ENCODE data around the gene RPL35. TPM values are rescaled to one million over a fixed set of nuclear protein-coding genes. Genes with fewer than 3 reads are reported as not detected.

RPL35 gene
- total RNA-seq, 2 donors from 2014 or later, result 1,754 to 1,822 TPM

GRCh38 chr9:124885551-124885950 lies 23.8 kb upstream of the RPL35 start:
- Mint-ChIP-seq H3K27me3 (ENCODE audit: low read depth) (no peaks in the 10 kb centered on the region), H3K4me3 (no peak overlapping the region), H3K36me3 (ENCODE audit: insufficient read depth in 2 of 2) (peaks cover 3 to 24% of the 10 kb centered on the region in 2 donors), H3K27ac (no peak overlapping the region), H3K9me3 (no peaks in the 10 kb centered on the region), H3K4me1 (ENCODE audit: low read depth) (no peaks in the 10 kb centered on the region)
- ATAC-seq (replicated peaks in 1 of 2) (no peak), DNase-seq (no peak)

DNA sequence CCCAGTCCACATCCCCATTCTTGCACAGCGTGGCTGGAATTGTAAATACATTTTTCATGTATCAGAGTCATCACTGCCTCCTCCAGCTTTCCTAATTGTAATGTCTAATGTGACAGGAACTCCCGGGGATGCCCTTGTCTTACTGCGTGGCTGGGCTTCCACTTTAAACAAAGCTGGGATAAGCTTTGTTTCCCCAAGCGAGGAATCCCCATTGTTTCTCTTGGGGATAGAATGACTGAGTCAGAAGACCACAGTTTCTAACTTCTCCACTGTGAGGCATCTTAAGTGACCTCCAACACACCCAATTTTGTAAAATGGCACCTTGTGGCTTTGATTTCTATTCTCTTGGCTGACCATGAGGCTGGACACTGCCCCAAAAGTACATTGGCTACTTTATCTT lies 22.6 kb upstream of the RPL35 start:
- H3K27ac Mint-ChIP-seq, result peak overlapping the region; percentile 32
- ATAC-seq (replicated peaks in 1 of 2), result no peak
- peaks cover 3 to 19% of the 10 kb centered on the region in 2 donors for H3K36me3 Mint-ChIP-seq (ENCODE audit: insufficient read depth in 2 of 2)

DNA sequence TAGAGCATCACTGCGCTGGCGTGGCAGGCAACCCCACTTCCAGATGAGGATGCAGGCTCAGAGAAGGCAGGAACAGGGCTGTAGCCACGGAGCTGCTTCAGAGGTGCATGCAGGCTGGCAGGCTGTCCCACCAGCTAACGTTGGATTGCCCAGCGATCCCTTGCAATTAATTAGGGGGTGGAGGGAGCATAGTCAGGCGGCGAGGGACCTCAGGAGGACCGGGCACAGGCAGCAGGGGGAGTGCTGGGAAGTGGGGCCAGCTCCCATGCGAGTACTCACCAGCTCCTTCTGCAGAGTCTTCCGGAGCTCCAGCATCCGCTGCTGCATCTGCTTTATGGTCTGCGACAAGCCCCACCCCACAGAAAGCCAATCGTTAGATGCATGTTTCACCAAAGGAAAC lies 20.5 kb upstream of the RPL35 start:
- Mint-ChIP-seq H3K4me1 (ENCODE audit: low read depth) (peaks cover 9% of the 10 kb centered on the region), H3K36me3 (ENCODE audit: insufficient read depth in 2 of 2) (peaks cover 3 to 18% of the 10 kb centered on the region in 2 donors), H3K4me3 (no peak overlapping the region), H3K9me3 (no peaks in the 10 kb centered on the region), H3K27me3 (ENCODE audit: low read depth) (no peaks in the 10 kb centered on the region), H3K27ac (no peak overlapping the region)
- ATAC-seq (replicated peaks in 1 of 2) (peak; percentile 15 to 20), DNase-seq (no peak)

More for the DNA sequence above, 22.6 kb upstream of the RPL35 start:
- no peaks in the 10 kb centered on the region for H3K4me1 Mint-ChIP-seq (ENCODE audit: low read depth)
- DNase-seq, result no peak
- no peaks in the 10 kb centered on the region for H3K27me3 Mint-ChIP-seq (ENCODE audit: low read depth)
- no peaks in the 10 kb centered on the region for H3K9me3 Mint-ChIP-seq
- no peak overlapping the region for H3K4me3 Mint-ChIP-seq

DNA sequence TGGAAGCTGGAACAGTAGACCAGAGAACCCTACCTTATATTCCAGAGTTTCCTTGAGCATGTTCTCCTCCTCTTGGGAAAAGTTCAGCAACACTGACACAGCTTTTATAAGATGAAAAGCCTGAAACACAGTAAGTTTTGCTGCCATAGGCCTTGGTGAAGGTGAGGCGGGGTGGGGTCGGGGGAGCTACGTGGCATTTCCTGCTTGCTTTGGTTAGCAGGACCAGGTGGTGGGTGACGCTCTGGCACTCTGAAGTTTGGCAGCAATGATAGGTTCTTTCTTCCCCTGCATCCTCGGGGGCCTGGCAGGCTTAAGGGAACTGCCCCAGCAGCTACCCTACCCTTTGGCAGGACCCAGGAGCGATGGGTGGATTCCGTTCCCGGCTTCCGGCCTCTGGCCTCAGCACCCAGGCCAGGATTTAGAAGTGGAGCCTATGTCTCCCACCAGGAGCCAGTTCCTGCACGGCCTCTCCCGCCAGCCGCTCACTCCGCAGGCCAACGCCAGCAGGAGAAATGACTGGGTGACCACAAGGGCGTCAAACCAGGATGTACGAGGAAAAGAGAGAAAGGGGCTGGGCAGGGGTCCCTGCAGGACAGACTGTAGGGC lies 19.5 kb upstream of the RPL35 start:
- peak overlapping the region; percentile 40 for H3K27ac Mint-ChIP-seq
- DNase-seq (no peak), ATAC-seq (replicated peaks in 1 of 2) (no peak)
- no peak overlapping the region for H3K4me3 Mint-ChIP-seq
- H3K36me3 Mint-ChIP-seq (ENCODE audit: insufficient read depth in 2 of 2), result peaks cover under 1 to 14% of the 10 kb centered on the region in 2 donors
- peaks cover 14% of the 10 kb centered on the region for H3K4me1 Mint-ChIP-seq (ENCODE audit: low read depth)
- H3K27me3 Mint-ChIP-seq (ENCODE audit: low read depth), result no peaks in the 10 kb centered on the region
- no peaks in the 10 kb centered on the region for H3K9me3 Mint-ChIP-seq

GRCh38 chr9:124880501-124880900 lies 18.7 kb upstream of the RPL35 start:
- ATAC-seq (replicated peaks in 1 of 2), result peak in 1 of 2 donors; percentile 27
- Mint-ChIP-seq H3K9me3 (no peaks in the 10 kb centered on the region), H3K36me3 (ENCODE audit: insufficient read depth in 2 of 2) (peaks cover 0 to 13% of the 10 kb centered on the region in 2 donors), H3K27me3 (ENCODE audit: low read depth) (no peaks in the 10 kb centered on the region), H3K27ac (no peak overlapping the region), H3K4me1 (ENCODE audit: low read depth) (peaks cover 14% of the 10 kb centered on the region), H3K4me3 (no peak overlapping the region)
- DNase-seq, result no peak

DNA sequence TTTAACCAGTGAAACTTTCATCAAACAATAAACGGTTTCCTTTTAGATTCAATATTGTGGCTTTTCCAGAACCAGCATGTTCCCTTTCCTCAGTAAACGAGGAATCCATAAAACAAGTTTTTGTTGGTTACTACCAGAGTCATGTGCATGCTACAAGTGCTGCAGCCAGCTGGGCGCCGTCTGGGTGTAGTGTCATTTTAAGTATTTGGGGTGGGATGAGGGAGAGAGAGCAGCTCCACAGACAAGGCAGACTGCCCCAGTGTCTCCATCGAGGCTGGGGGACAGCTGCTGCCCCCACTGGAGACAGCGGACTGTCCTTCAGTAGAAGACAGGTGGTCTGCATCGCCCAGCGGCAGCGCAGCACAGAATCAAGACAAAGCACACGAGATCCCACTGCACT lies 17.5 kb upstream of the RPL35 start:
- DNase-seq (no peak), ATAC-seq (replicated peaks in 1 of 2) (no peak)
- no peaks in the 10 kb centered on the region for H3K27me3 Mint-ChIP-seq (ENCODE audit: low read depth)
- H3K27ac Mint-ChIP-seq, result no peak overlapping the region
- H3K4me1 Mint-ChIP-seq (ENCODE audit: low read depth), result peaks cover 19% of the 10 kb centered on the region
- no peak overlapping the region for H3K4me3 Mint-ChIP-seq
- no peaks in the 10 kb centered on the region for H3K9me3 Mint-ChIP-seq
- H3K36me3 Mint-ChIP-seq (ENCODE audit: insufficient read depth in 2 of 2), result peaks cover 0 to 21% of the 10 kb centered on the region in 2 donors

- Mint-ChIP-seq H3K36me3 (ENCODE audit: insufficient read depth in 2 of 2) (peaks cover under 1 to 22% of the 10 kb centered on the region in 2 donors), H3K27me3 (ENCODE audit: low read depth) (no peaks in the 10 kb centered on the region), H3K27ac (peak overlapping the region; percentile 24), H3K9me3 (no peaks in the 10 kb centered on the region), H3K4me3 (no peak overlapping the region), H3K4me1 (ENCODE audit: low read depth) (peaks cover 26% of the 10 kb centered on the region)
- DNase-seq, result no peak
- no peak for ATAC-seq (replicated peaks in 1 of 2)
Observed at GRCh38 chr9:124878518-124878917, 16.8 kb upstream of the RPL35 start.

GRCh38 chr9:124878021-124878420 lies 16.3 kb upstream of the RPL35 start:
- DNase-seq (no peak), ATAC-seq (replicated peaks in 1 of 2) (no peak)
- Mint-ChIP-seq H3K4me3 (no peak overlapping the region), H3K4me1 (ENCODE audit: low read depth) (peaks cover 31% of the 10 kb centered on the region), H3K27me3 (ENCODE audit: low read depth) (no peaks in the 10 kb centered on the region), H3K36me3 (ENCODE audit: insufficient read depth in 2 of 2) (peaks cover 5 to 26% of the 10 kb centered on the region in 2 donors), H3K27ac (peak overlapping the region; percentile 24), H3K9me3 (no peaks in the 10 kb centered on the region)

DNA sequence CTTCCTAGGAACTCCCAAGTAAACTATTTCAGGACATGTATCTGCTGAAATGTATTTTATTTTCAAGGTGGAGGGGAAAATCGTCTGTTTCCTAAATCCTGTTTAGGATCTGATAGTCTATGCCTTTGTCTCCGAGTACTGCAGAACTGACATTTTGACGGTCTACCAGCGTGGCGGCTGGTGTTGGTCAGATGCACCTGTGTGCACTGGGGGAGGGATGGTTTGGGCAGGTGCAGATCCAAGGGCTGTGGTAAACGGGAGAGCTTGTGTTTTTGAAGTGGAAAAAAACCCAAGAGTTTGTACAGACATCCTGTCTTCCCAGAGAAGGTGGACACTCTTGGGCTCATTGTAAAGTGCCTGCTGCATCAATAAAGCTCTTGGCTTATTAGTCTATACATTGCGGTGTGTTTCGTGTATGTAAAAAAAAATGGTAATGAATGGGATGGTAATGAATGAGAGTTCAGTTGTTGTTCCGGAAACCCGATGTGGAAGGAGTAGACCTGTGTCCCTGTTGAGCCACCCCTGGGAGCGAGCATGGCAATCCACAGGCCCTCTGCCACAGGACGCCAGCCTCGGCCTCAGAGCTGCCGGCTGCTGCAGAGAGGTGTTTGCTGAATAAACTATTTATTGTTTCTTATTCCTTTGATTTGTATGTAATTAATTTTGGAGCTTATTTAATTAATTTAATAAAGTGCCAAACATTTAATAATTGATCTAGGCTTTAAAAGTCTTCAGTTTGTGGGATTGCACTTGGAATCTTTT lies 15.4 kb upstream of the RPL35 start:
- DNase-seq (no peak), ATAC-seq (replicated peaks in 1 of 2) (no peak)
- Mint-ChIP-seq H3K36me3 (ENCODE audit: insufficient read depth in 2 of 2) (peaks cover 7 to 34% of the 10 kb centered on the region in 2 donors), H3K9me3 (no peaks in the 10 kb centered on the region), H3K4me1 (ENCODE audit: low read depth) (peaks cover 40% of the 10 kb centered on the region), H3K4me3 (no peak overlapping the region), H3K27ac (peak overlapping the region; percentile 56), H3K27me3 (ENCODE audit: low read depth) (no peaks in the 10 kb centered on the region)

DNA sequence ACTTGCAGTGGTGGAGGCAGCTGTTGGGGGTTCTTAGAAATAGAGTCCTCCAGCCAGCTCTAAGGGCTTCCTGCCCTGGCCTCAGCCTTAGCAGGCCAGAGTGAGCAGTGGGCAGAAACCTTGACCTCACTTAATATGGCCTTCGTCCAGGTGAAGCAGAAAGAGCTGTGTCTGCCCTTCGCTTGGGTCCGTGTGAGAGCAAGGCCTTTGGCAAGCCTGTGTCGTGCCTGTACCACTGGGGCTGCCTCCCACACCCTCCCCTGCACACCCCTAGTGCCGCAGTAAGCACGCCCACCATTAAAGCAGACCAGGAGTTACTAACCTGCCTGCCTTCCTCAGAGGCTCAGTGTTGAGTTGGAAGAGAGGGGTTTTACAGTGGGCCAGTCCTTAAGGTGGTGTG lies 13.7 kb upstream of the RPL35 start:
- no peaks in the 10 kb centered on the region for H3K9me3 Mint-ChIP-seq
- H3K4me1 Mint-ChIP-seq (ENCODE audit: low read depth), result peaks cover 57% of the 10 kb centered on the region
- ATAC-seq (replicated peaks in 1 of 2) (no peak), DNase-seq (no peak)
- H3K36me3 Mint-ChIP-seq (ENCODE audit: insufficient read depth in 2 of 2), result peaks cover 19 to 51% of the 10 kb centered on the region in 2 donors
- H3K27me3 Mint-ChIP-seq (ENCODE audit: low read depth), result no peaks in the 10 kb centered on the region
- peak overlapping the region; percentile 87 for H3K27ac Mint-ChIP-seq
- no peak overlapping the region for H3K4me3 Mint-ChIP-seq

- peak overlapping the region; percentile 99 for H3K27ac Mint-ChIP-seq
- H3K36me3 Mint-ChIP-seq (ENCODE audit: insufficient read depth in 2 of 2), result peaks cover 27 to 58% of the 10 kb centered on the region in 2 donors
Observed at GRCh38 chr9:124873664-124874063, 11.9 kb upstream of the RPL35 start.

DNA sequence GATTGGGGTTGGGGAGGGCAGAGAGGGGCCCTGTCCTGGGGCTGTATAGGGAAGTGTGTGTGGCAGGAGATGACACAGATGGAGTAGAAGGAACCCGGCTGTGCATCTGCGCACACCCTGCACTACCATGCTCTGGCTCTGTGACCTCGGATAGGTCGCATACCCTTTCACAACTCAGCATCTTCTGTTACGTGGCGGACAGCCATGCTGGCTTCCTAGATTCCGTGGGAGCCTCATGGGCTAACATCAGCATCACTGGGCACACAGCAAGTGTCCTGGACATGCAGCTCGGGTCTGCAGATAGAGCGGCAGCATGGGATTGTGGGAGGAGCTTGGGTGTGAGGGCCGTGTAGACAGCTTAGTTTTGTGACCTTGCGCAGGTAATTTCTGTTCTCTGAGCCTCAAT lies 9.4 kb upstream of the RPL35 start:
- peaks cover 63% of the 10 kb centered on the region for H3K4me1 Mint-ChIP-seq (ENCODE audit: low read depth)
- peaks cover 27 to 54% of the 10 kb centered on the region in 2 donors for H3K36me3 Mint-ChIP-seq (ENCODE audit: insufficient read depth in 2 of 2)

More at GRCh38 chr9:124873664-124874063, 11.9 kb upstream of the RPL35 start:
- DNase-seq (peak in 1 of 2 donors; percentile 20), ATAC-seq (replicated peaks in 1 of 2) (no peak)
- Mint-ChIP-seq H3K4me3 (peak overlapping the region; percentile 98), H3K27me3 (ENCODE audit: low read depth) (no peaks in the 10 kb centered on the region), H3K4me1 (ENCODE audit: low read depth) (peaks cover 61% of the 10 kb centered on the region), H3K9me3 (no peaks in the 10 kb centered on the region)

DNA sequence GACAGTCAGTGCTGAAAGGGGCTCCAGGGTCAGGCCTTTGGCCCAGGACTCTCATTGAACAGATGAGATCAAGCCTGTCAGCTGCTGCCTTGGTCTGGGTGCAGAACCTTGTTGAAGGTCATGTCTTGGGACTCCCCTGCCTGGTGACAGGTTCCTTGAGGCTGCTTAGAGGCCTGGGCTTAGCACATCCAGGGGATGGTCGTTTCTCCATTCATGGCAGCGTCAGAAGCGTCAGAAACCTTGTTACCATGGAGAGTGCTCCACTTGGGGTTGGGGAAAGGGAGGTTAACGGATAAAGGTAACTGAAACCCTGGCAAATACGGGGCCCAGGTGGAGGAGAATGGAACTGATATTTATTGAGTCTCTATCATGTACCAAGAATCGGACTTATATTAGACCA lies 9.0 kb upstream of the RPL35 start:
- Mint-ChIP-seq H3K9me3 (no peaks in the 10 kb centered on the region), H3K27me3 (ENCODE audit: low read depth) (no peaks in the 10 kb centered on the region), H3K4me3 (peak overlapping the region; percentile 98), H3K27ac (peak overlapping the region; percentile 99), H3K36me3 (ENCODE audit: insufficient read depth in 2 of 2) (peaks cover 27 to 54% of the 10 kb centered on the region in 2 donors), H3K4me1 (ENCODE audit: low read depth) (peaks cover 63% of the 10 kb centered on the region)
- DNase-seq (peak in 1 of 2 donors; percentile 19), ATAC-seq (replicated peaks in 1 of 2) (no peak)

More for the DNA sequence above, 9.4 kb upstream of the RPL35 start:
- H3K4me3 Mint-ChIP-seq, result peak overlapping the region; percentile 98
- H3K27ac Mint-ChIP-seq, result peak overlapping the region; percentile 99
- ATAC-seq (replicated peaks in 1 of 2) (no peak), DNase-seq (no peak)
- H3K27me3 Mint-ChIP-seq (ENCODE audit: low read depth), result no peaks in the 10 kb centered on the region
- no peaks in the 10 kb centered on the region for H3K9me3 Mint-ChIP-seq

Data from activated T-cell treated with anti-CD3 and anti-CD28 coated beads, Interleukin-2, amount 50 U/mL, for 72 hours (primary cell).